CD14-positive monocyte (primary cell): ENCODE data around the gene NUTM2G. TPM values are rescaled to one million over a fixed set of nuclear protein-coding genes. Genes with fewer than 3 reads are reported as not detected.
"Not testable (repeated sequence)": the region's sequence is repeated elsewhere in the genome, so short reads cannot be mapped to it uniquely, and the experiment has no call there.

Source experiments
- DNase-seq, 3 donors: peaks; one replicate each; pipeline ENCODE4 v3.0.0-alpha.2; 2011 to 2022
- H2AFZ ChIP-seq: 2 replicates; pipeline ENCODE4 v1.6.0; 2012; ENCODE audit warnings: mild to moderate bottlenecking, low read depth, low read length, inconsistent platforms; ENCODE audit not compliant: insufficient read depth, poor library complexity, severe bottlenecking
- H3K27ac ChIP-seq, 2 donors: 1 replicate in 1 of 2; 2 replicates in 1 of 2; pipeline ENCODE4 v1.5.1; 2012 to 2013; ENCODE audit warnings: low read length in 2 of 2, control low read depth in 1 of 2, inconsistent platforms in 1 of 2, low read depth in 1 of 2, mild to moderate bottlenecking in 1 of 2
- H3K27me3 ChIP-seq, 2 donors: one replicate each; pipeline versions ENCODE4 v1.6.0 to v1.6.1; 2011 to 2013; ENCODE audit warnings: low read length in 2 of 2; ENCODE audit not compliant: control insufficient read depth in 2 of 2, insufficient read depth in 2 of 2
- H3K36me3 ChIP-seq, 2 donors: replicated peaks in 1 of 2; 1 replicate in 1 of 2; 2 replicates in 1 of 2; pipeline versions ENCODE4 v1.5.1 to v1.6.1; 2012 to 2013; ENCODE audit warnings: low read length in 2 of 2, control low read depth in 1 of 2, inconsistent platforms in 1 of 2, mild to moderate bottlenecking in 1 of 2; ENCODE audit not compliant: insufficient read depth in 2 of 2, control insufficient read depth in 1 of 2
- H3K4me1 ChIP-seq, 2 donors: 1 replicate in 1 of 2; 2 replicates in 1 of 2; pipeline versions ENCODE4 v1.5.1 to v1.6.1; 2012 to 2013; ENCODE audit warnings: low read length in 2 of 2, control low read depth in 1 of 2, inconsistent platforms in 1 of 2, mild to moderate bottlenecking in 1 of 2, moderate library complexity in 1 of 2; ENCODE audit not compliant: insufficient read depth in 2 of 2, control insufficient read depth in 1 of 2
- H3K4me2 ChIP-seq: replicated peaks from 2 replicates; pipeline ENCODE3; 2012; ENCODE audit warnings: low read length, moderate library complexity, mild to moderate bottlenecking; ENCODE audit not compliant: poor library complexity, severe bottlenecking; ENCODE audit errors: extremely low read depth
- H3K4me3 ChIP-seq, 3 experiments: fragments of 200-600 bp in 1 of 3; sonication (generic) in 1 of 3; replicated peaks in 1 of 3; 1 replicate in 2 of 3; 2 replicates in 1 of 3; pipeline ENCODE4 v1.5.1; 2011 to 2013; ENCODE audit warnings: low read length in 3 of 3, mild to moderate bottlenecking in 3 of 3, control low read depth in 2 of 3, low read depth in 2 of 3, inconsistent platforms in 1 of 3, moderate library complexity in 1 of 3
- H3K79me2 ChIP-seq: 2 replicates; pipeline ENCODE4 v1.6.0; 2012; ENCODE audit warnings: mild to moderate bottlenecking, control low read depth, inconsistent platforms, low read length, moderate library complexity; ENCODE audit not compliant: insufficient read depth
- H3K9ac ChIP-seq: 2 replicates; pipeline ENCODE4 v1.6.0; 2017; ENCODE audit warnings: low read length, mild to moderate bottlenecking; ENCODE audit not compliant: insufficient read depth, poor library complexity, severe bottlenecking
- H3K9me3 ChIP-seq, 2 donors: replicated peaks in 1 of 2; 1 replicate in 1 of 2; 2 replicates in 1 of 2; pipeline versions ENCODE4 v1.5.1 to v1.6.1; 2012 to 2013; ENCODE audit warnings: low read length in 2 of 2, control low read depth in 1 of 2; ENCODE audit not compliant: control insufficient read depth in 1 of 2, insufficient read depth in 1 of 2
- H4K20me1 ChIP-seq: 2 replicates; pipeline ENCODE4 v1.6.0; 2012; ENCODE audit warnings: mild to moderate bottlenecking, low read length, control low read depth, moderate library complexity; ENCODE audit not compliant: insufficient read depth
- H3K27ac Mint-ChIP-seq, 7 donors: one replicate each; pipeline ENCODE4 v1.8.0; 2020; ENCODE audit warnings: mild to moderate bottlenecking in 7 of 7, mixed read lengths in 7 of 7, moderate library complexity in 6 of 7, inconsistent platforms in 2 of 7
- H3K27me3 Mint-ChIP-seq, 3 donors: one replicate each; pipeline ENCODE4 v1.8.0; 2021 to 2022; ENCODE audit warnings: low read depth in 3 of 3, mild to moderate bottlenecking in 3 of 3, mixed read lengths in 3 of 3, moderate library complexity in 3 of 3, inconsistent platforms in 1 of 3
- H3K36me3 Mint-ChIP-seq, 2 donors: one replicate each; pipeline ENCODE4 v1.8.0; 2020; ENCODE audit warnings: mixed read lengths in 2 of 2, inconsistent platforms in 1 of 2, mild to moderate bottlenecking in 1 of 2
- H3K4me1 Mint-ChIP-seq: one replicate; pipeline ENCODE4 v1.8.0; 2020; ENCODE audit warnings: mild to moderate bottlenecking, mixed read lengths
- H3K4me3 Mint-ChIP-seq, 2 donors: one replicate each; pipeline ENCODE4 v1.8.0; 2020; ENCODE audit warnings: mild to moderate bottlenecking in 2 of 2, mixed read lengths in 2 of 2, moderate library complexity in 1 of 2
- H3K9me3 Mint-ChIP-seq, 7 donors: one replicate each; pipeline ENCODE4 v1.8.0; 2020 to 2022; ENCODE audit warnings: mixed read lengths in 7 of 7, mild to moderate bottlenecking in 6 of 7, moderate library complexity in 6 of 7, inconsistent platforms in 2 of 7
- WGBS: methylation state at CpG from one replicate; pipeline ENCODE4 v1.1.5; 2013; ENCODE audit warnings: missing lambda C conversion rate; ENCODE audit not compliant: insufficient coverage; 5-methylcytosine and 5-hydroxymethylcytosine counted together
- intact Hi-C, 2 donors: fragments of 100-400 bp; cut with micrococcal nuclease; formaldehyde crosslinking; loops; one replicate each; pipeline versions ENCODE4 v1.15.0 to v1.15.1; 2023
- polyA plus RNA-seq, 3 donors: library from polyadenylated mRNA; depleted of rRNA in 1 of 3; unstranded in 2 of 3; stranded (reverse) in 1 of 3; fragments of 300-500 nt in 2 of 3; fragments of >200 nt in 1 of 3; fragmentation: Illumina TruSeq in 2 of 3; gene quantifications; 1 replicate in 2 of 3; 2 replicates in 1 of 3; pipeline ENCODE4 v1.2.3, GENCODE V29; 2012 to 2021

The NUTM2G gene
- polyA plus RNA-seq, 3 donors = not detected

DNA sequence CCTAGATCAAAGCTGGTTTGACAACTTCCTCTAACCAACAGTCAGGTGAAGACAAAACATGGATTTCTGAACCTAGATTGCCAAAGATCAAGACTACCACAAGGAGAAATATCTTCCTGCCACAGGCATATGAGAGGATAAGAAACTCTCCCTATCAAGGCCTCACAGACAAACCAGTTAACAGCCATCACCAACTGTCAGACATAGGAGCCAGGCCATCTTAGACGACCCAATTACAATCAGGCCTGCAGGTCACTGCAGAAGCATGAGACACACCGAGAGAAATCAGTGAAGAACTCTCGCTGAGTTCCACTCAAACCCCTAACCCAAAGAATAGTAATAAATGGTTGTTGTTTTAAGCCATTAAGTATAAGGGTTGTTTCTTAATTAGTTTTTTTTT lies 45.4 kb downstream of the NUTM2G start:
- H3K27me3 Mint-ChIP-seq, H3K4me2 ChIP-seq, H3K4me1 Mint-ChIP-seq, H3K36me3 ChIP-seq, intact Hi-C loops, H3K4me1 ChIP-seq, H3K27ac ChIP-seq, H3K4me3 Mint-ChIP-seq, H3K27me3 ChIP-seq, H3K4me3 ChIP-seq, H2AFZ ChIP-seq, H3K9me3 ChIP-seq, H3K9ac ChIP-seq, DNase-seq, H3K9me3 Mint-ChIP-seq: not testable (repeated sequence)
- peaks cover 51% of the 10 kb centered on the region for H4K20me1 ChIP-seq
- Mint-ChIP-seq H3K27ac (peak overlapping the region in 1 of 7 donors; percentile 46), H3K36me3 (peaks cover 7 to 26% of the 10 kb centered on the region in 2 donors)
- WGBS = no CpG with 5 or more reads among the region's 3 CpGs
- H3K79me2 ChIP-seq = peaks cover 56% of the 10 kb centered on the region

- H3K36me3 ChIP-seq, H3K4me3 ChIP-seq, H3K4me1 Mint-ChIP-seq, H3K4me1 ChIP-seq, H3K27me3 Mint-ChIP-seq, H3K27ac Mint-ChIP-seq, H3K9me3 Mint-ChIP-seq, H3K4me3 Mint-ChIP-seq, DNase-seq, H3K27me3 ChIP-seq, H2AFZ ChIP-seq, H3K9me3 ChIP-seq, H3K4me2 ChIP-seq, H3K27ac ChIP-seq, H3K9ac ChIP-seq, intact Hi-C loops: not testable (repeated sequence)
- WGBS = no CpG with 5 or more reads among the region's 7 CpGs
- H3K36me3 Mint-ChIP-seq = peaks cover 0 to 12% of the 10 kb centered on the region in 2 donors
- peaks cover 51% of the 10 kb centered on the region for H4K20me1 ChIP-seq
- H3K79me2 ChIP-seq = peaks cover 82% of the 10 kb centered on the region
Measured at GRCh38 chr9:96983496-96984122, 55.0 kb downstream of the NUTM2G start.

DNA sequence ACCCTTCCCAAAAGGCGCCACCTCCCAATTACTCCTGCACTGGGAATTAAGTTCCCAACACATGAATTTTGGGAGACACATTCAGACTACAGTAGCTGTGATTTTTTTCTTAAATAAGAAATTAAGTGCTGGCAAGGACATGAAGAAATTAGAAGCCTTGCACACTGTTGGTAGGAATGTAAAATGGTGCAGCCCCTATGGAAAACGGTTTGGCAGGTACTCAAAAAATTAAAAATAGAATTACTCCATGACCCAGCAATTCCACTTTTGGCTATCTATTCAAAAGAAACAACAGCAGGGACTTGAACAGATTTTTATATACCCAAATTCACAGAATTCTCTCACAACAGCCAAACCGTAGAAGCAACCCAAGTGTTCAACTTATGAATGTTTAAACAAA lies 55.5 kb downstream of the NUTM2G start:
- H3K9me3 Mint-ChIP-seq, H3K4me3 Mint-ChIP-seq, H3K4me2 ChIP-seq, H3K9me3 ChIP-seq, DNase-seq, intact Hi-C loops, H3K4me1 ChIP-seq, H3K4me3 ChIP-seq, H3K27me3 Mint-ChIP-seq, H3K27me3 ChIP-seq, H3K27ac ChIP-seq, H3K36me3 ChIP-seq, H3K27ac Mint-ChIP-seq, H3K9ac ChIP-seq, H2AFZ ChIP-seq, H3K4me1 Mint-ChIP-seq: not testable (repeated sequence)
- no CpG with 5 or more reads among the region's 3 CpGs for WGBS
- H4K20me1 ChIP-seq = peaks cover 50% of the 10 kb centered on the region
- H3K79me2 ChIP-seq = peaks cover 78% of the 10 kb centered on the region
- peaks cover 0 to 12% of the 10 kb centered on the region in 2 donors for H3K36me3 Mint-ChIP-seq

GRCh38 chr9:96984887-96985286 lies 56.2 kb downstream of the NUTM2G start:
- H2AFZ ChIP-seq, H3K27me3 Mint-ChIP-seq, H3K27ac ChIP-seq, H3K9me3 ChIP-seq, H3K27ac Mint-ChIP-seq, H3K4me1 ChIP-seq, H3K9me3 Mint-ChIP-seq, H3K9ac ChIP-seq, H3K4me3 ChIP-seq, H3K36me3 ChIP-seq, H3K4me1 Mint-ChIP-seq, H3K4me3 Mint-ChIP-seq, H3K27me3 ChIP-seq, DNase-seq, H3K4me2 ChIP-seq, intact Hi-C loops: not testable (repeated sequence)
- peaks cover 0 to 12% of the 10 kb centered on the region in 2 donors for H3K36me3 Mint-ChIP-seq
- 100% methylated on average over 1 of the region's 2 CpGs for WGBS
- Histone ChIP-seq H3K79me2 (peaks cover 77% of the 10 kb centered on the region), H4K20me1 (peaks cover 46% of the 10 kb centered on the region)
